Muscle of arm (tissue), 12 donors: ENCODE data around the gene FAT4. TPM values are rescaled to one million over a fixed set of nuclear protein-coding genes. Genes with fewer than 3 reads are reported as not detected.

Experiments
- DNase-seq: peaks from one replicate; pipeline ENCODE4 v3.0.0-alpha.2; 2013
- polyA plus RNA-seq, 12 donors: library from polyadenylated mRNA; unstranded; fragments of 120-200 nt; gene quantifications; one replicate each; pipeline ENCODE4 v1.2.1, GENCODE V29; 2013; ENCODE audit not compliant: insufficient read length in 12 of 12

FAT4 gene
- polyA plus RNA-seq, 12 donors: 13.0 to 34.7 (median 19.6) TPM; not detected in 1

DNA sequence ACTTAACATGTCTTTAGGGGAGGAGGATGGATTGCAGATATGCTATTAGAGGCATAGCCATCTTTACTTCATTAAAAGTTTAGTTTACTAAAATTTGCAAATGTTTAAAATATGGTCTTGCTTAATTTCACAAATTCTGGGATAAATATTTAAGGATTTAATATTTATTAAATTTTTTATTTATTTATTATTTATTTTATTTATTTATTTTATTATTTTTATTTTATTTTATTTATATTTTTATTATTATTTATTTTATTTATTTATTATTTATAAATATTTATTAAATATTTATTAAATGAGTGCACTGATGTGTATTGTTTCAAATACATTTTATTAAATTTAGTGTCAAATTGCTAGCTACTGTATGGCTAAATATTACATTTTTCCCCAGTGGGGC is 46.0 kb downstream of the FAT4 start:
- no peak for DNase-seq
